ENCODE data around the gene FTO. TPM values are rescaled to one million over a fixed set of nuclear protein-coding genes. Genes with fewer than 3 reads are reported as not detected.

The FTO gene
- total and polyA plus RNA-seq, 12 donors, result 17.8 to 310 (median 156) TPM

DNA sequence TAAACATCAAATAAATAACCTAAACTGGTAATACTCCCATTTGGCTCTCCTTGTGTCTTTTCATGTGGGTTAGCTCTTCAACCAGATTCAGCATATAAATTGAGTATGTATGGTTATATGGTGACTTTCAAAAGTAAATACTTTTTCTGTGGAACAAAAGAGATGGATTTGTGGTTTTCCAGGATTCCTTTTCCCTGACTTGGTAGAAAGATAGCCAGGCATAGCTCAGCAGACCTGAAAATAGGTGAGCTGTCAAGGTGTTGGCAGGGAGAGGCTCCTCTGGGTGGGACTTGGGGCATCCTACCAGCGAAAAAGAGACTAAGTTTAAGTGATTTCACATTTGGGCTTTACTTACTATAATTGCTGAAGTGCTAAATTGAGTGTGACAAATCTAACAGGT lies 80.3 kb downstream of the FTO start:
- TF ChIP-seq, protein P1, sequence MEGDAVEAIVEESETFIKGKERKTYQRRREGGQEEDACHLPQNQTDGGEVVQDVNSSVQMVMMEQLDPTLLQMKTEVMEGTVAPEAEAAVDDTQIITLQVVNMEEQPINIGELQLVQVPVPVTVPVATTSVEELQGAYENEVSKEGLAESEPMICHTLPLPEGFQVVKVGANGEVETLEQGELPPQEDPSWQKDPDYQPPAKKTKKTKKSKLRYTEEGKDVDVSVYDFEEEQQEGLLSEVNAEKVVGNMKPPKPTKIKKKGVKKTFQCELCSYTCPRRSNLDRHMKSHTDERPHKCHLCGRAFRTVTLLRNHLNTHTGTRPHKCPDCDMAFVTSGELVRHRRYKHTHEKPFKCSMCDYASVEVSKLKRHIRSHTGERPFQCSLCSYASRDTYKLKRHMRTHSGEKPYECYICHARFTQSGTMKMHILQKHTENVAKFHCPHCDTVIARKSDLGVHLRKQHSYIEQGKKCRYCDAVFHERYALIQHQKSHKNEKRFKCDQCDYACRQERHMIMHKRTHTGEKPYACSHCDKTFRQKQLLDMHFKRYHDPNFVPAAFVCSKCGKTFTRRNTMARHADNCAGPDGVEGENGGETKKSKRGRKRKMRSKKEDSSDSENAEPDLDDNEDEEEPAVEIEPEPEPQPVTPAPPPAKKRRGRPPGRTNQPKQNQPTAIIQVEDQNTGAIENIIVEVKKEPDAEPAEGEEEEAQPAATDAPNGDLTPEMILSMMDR (IDR thresholded peaks at IDR 0.05), result no peak
- no peak for TF ChIP-seq POLR2A (IDR thresholded peaks at IDR 0.05)
- intact Hi-C loops (cut with DNase I), result no loop called here
- H3K27me3 ChIP-seq, result no peaks in the 10 kb centered on the region
- no peaks in the 10 kb centered on the region for H3K9me3 ChIP-seq (replicated peaks in 1 of 3)
- WGBS, 4 donors, result 89 to 100% (median 97%) methylated on average over 1 of the region's 1 CpG
- H3K36me3 ChIP-seq (replicated peaks in 1 of 2), result no peaks in the 10 kb centered on the region
- H3K4me1 ChIP-seq (replicated peaks in 1 of 2), result peaks cover 0 to 29% of the 10 kb centered on the region in 2 donors
- H3K27ac ChIP-seq, result no peak overlapping the region
- no peak overlapping the region for H3K4me3 ChIP-seq
- no peak for DNase-seq

DNA sequence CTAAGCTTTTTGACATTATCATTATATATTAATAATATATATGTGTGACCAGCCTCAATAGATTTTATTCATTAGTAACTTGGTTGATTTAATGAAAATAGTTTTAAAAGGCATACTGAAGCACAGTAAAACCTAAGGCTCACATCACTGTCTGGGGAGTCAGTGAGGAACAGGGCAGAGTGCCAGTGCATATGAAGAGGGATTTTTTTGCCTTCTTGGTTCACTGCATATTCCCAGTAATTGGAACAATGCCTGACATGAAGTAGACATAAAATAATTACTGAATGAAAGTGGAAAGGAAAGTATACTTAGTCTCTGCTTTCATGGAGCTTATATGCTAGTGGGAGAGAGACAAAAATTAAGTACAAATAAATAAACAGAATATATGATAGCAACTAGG lies 81.1 kb downstream of the FTO start:
- Histone ChIP-seq H3K4me1 (replicated peaks in 1 of 2) (peaks cover 0 to 23% of the 10 kb centered on the region in 2 donors), H3K27me3 (no peaks in the 10 kb centered on the region), H3K27ac (no peak overlapping the region), H3K4me3 (no peak overlapping the region), H3K9me3 (replicated peaks in 1 of 3) (no peaks in the 10 kb centered on the region), H3K36me3 (replicated peaks in 1 of 2) (no peaks in the 10 kb centered on the region)
- intact Hi-C loops (cut with DNase I), result no loop called here
- no peak for DNase-seq
- TF ChIP-seq, protein P1 (IDR thresholded peaks at IDR 0.05), result no peak
- no peak for TF ChIP-seq POLR2A (IDR thresholded peaks at IDR 0.05)

DNA sequence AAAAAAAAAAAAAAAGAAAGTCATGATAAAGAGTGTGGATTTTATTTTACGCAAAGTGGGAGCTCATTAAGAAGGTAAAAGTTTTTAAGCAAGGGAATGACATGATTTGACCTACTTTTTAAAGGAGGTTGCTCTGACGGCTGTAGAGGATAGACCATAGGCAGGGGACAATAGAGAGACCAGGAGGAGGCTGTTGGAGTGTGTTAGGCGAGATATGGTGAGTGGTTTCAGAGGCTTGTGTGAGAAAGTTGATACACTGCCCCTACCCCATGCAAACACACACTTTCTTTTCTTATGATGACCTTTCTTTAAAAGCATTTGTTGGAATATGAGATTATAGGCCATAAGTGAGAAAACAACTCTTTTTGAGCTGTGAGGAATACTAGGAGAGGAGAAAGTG lies 82.0 kb downstream of the FTO start:
- 79 to 89% (median 84%) methylated on average over 3 of the region's 3 CpGs for WGBS, 4 donors
- no peak for DNase-seq
- Histone ChIP-seq H3K36me3 (replicated peaks in 1 of 2) (no peaks in the 10 kb centered on the region), H3K4me3 (no peak overlapping the region), H3K4me1 (replicated peaks in 1 of 2) (peaks cover 0 to 15% of the 10 kb centered on the region in 2 donors), H3K9me3 (replicated peaks in 1 of 3) (no peaks in the 10 kb centered on the region), H3K27ac (no peak overlapping the region), H3K27me3 (no peaks in the 10 kb centered on the region)
- intact Hi-C loops (cut with DNase I), result no loop called here
- TF ChIP-seq, protein P1 (IDR thresholded peaks at IDR 0.05), result no peak
- no peak for TF ChIP-seq POLR2A (IDR thresholded peaks at IDR 0.05)

DNA sequence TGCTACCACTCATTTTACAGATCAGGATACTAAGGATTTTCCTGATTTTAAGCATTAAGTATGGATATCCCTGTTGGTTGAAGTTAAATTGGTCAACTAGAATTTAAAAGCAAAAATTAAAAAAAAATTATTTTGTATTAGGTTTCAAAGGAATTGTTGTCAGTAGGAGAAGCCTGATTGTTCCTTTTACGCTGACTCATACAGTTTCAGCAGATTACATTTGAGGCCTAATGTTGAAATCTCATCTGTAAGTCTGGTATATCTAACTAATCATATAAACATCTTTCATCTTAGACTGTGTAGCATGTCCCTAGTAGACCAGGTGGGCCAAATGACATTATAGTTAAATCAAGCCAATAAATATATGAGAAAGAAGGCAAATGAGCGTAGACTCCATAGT lies 83.5 kb downstream of the FTO start:
- Histone ChIP-seq H3K4me1 (replicated peaks in 1 of 2) (peaks cover 4 to 9% of the 10 kb centered on the region in 2 donors), H3K9me3 (replicated peaks in 1 of 3) (no peaks in the 10 kb centered on the region), H3K27me3 (no peaks in the 10 kb centered on the region), H3K27ac (no peak overlapping the region), H3K36me3 (replicated peaks in 1 of 2) (no peaks in the 10 kb centered on the region), H3K4me3 (no peak overlapping the region)
- no peak for DNase-seq
- intact Hi-C loops (cut with DNase I), result no loop called here
- WGBS, 4 donors, result 94 to 99% (median 96%) methylated on average over 2 of the region's 2 CpGs
- TF ChIP-seq, protein P1 (IDR thresholded peaks at IDR 0.05), result no peak
- no peak for TF ChIP-seq POLR2A (IDR thresholded peaks at IDR 0.05)

Data from adrenal gland (tissue), 12 donors.